Adipose tissue (tissue), 3 donors: Measurements from ENCODE around the gene CMTM4. TPM values are rescaled to one million over a fixed set of nuclear protein-coding genes. Genes with fewer than 3 reads are reported as not detected.
"Not testable (repeated sequence)": the region's sequence is repeated elsewhere in the genome, so short reads cannot be mapped to it uniquely, and the experiment has no call there.

ENCODE experiments used
- H3K27ac ChIP-seq: one replicate; pipeline ENCODE4 v1.5.1; 2013; ENCODE audit warnings: low read depth, low read length
- WGBS, 3 donors: extraction: QIAGEN DNeasy Blood & Tissue Kit; methylation state at CpG; one replicate each; pipeline ENCODE4 v1.1.7; 2013; 5-methylcytosine and 5-hydroxymethylcytosine counted together
- polyA plus RNA-seq, 3 donors: library from polyadenylated mRNA; stranded (reverse); fragments of 200-250 nt; gene quantifications; one replicate each; pipeline ENCODE4 v1.2.3, GENCODE V29; 2013
- donor health status: healthy with polysubstance abuse.
- donor health status: Bipolar disorder and iron deficiency.
- donor health status: healthy.

CMTM4 gene
- polyA plus RNA-seq, 3 donors = 4.6 to 16.2 (median 9.4) TPM

GRCh38 chr16:66712512-66712911 is 16.0 kb upstream of the CMTM4 start:
- no peak overlapping the region for H3K27ac ChIP-seq

GRCh38 chr16:66711581-66711980 is 15.0 kb upstream of the CMTM4 start:
- H3K27ac ChIP-seq = no peak overlapping the region

GRCh38 chr16:66706506-66706880 is 9.9 kb upstream of the CMTM4 start:
- 37 to 73% (median 49%) methylated on average over 8 of the region's 8 CpGs for WGBS, 3 donors

GRCh38 chr16:66705790-66706505 is 9.4 kb upstream of the CMTM4 start:
- WGBS, 3 donors = 68 to 83% (median 74%) methylated on average over 11 of the region's 11 CpGs
- H3K27ac ChIP-seq = no peak overlapping the region

More at GRCh38 chr16:66706506-66706880, 9.9 kb upstream of the CMTM4 start:
- no peak overlapping the region for H3K27ac ChIP-seq

GRCh38 chr16:66703406-66704215 is 7.1 kb upstream of the CMTM4 start:
- 38 to 64% (median 50%) methylated on average over 9 of the region's 9 CpGs for WGBS, 3 donors
- H3K27ac ChIP-seq = no peak overlapping the region

DNA sequence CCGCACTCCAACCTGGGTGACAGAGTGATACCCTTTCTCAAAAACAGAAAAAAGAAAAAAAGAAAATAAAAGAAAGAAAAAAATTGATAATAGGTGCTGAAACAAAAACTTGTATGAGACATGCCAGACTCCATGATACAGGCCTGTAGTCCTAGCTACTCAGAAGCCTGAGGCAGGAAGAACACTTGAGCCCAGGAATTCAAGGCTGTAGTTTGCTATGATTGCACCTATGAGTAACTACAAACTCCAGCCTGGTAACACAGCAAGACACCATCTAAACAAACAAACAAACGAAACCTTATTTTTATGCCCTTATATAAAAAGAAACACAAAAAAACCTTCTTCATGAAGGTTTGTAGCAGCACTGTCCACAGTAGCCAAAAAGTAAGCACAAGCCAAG is 5.0 kb upstream of the CMTM4 start:
- 90 to 97% (median 96%) methylated on average over 2 of the region's 2 CpGs for WGBS, 3 donors
- H3K27ac ChIP-seq = no peak overlapping the region

GRCh38 chr16:66701026-66701425 is 4.5 kb upstream of the CMTM4 start:
- H3K27ac ChIP-seq = no peak overlapping the region
- WGBS, 3 donors = 71 to 92% (median 78%) methylated on average over 2 of the region's 2 CpGs

DNA sequence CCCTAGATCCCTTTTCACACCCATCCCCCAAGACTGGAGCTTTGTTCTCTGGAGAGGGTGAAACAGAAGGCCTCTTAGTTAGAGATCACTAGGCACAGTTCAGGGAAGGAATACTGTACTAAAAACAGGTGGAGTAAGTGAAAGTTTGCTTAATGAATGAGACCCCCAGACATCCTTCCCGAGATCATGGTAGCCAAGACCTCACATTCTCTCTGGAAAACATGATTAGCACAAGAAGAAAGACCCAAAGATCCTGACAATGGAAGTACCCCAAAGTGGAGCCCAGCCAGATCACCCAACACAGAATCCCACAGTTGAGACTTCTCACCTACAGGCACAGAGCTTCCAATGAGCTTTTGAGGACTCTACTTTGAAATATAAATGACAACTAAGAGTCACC is 3.4 kb upstream of the CMTM4 start:
- H3K27ac ChIP-seq = no peak overlapping the region
- WGBS, 3 donors = 66 to 100% (median 76%) methylated on average over 1 of the region's 1 CpG

- 82 to 94% (median 88%) methylated on average over 7 of the region's 7 CpGs for WGBS, 3 donors
- H3K27ac ChIP-seq = no peak overlapping the region
Measured at GRCh38 chr16:66698046-66698445, 1.5 kb upstream of the CMTM4 start.

GRCh38 chr16:66695935-66696668 is 441 bp downstream of the CMTM4 start:
- no peak overlapping the region for H3K27ac ChIP-seq
- WGBS, 3 donors = 1 to 4% (median 2%) methylated on average over 48 to 91 of the region's 91 CpGs

DNA sequence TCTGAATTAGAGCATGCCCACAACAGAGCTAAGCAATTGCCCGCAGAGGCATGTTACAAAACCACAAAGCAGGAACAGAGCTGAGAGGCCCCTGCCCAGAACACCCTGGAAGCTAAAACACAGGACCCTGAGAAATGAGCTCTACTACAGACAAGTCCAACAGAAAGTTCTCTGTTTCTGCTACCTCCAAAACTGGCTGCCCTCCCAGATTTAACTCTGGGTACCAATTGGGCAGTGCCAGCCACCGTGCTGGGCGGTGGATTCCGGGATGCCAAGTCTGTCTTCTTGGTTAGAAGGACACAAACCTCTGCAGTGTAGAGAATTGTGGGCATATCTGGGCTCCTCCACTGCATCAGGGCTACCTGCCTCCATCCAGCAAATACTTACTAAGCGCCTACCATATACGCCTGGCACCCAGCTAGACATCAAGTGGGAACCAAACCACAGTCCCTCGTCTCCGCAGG is 1.0 kb downstream of the CMTM4 start:
- WGBS, 3 donors = 18 to 49% (median 42%) methylated on average over 8 of the region's 8 CpGs
- no peak overlapping the region for H3K27ac ChIP-seq

DNA sequence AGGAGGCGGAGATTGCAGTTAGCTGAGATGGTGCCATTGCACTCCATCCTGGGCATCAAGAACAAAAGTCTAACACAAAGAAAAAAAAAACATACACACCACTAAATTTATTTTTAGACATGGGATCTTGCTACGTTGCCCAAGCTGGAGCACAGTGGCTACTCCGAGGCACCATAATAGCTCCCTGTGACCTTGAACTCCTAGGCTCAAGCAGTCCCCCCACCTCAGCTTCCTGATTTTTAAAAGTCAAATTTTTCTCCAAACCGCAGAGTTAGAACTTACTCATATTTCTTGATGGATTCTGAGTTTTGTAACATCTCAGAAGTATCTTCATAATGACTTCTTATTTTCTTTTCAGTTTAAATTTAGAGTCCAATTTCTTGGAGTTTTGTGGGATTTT is 3.4 kb downstream of the CMTM4 start:
- 87 to 91% (median 90%) methylated on average over 4 of the region's 4 CpGs for WGBS, 3 donors
- H3K27ac ChIP-seq = no peak overlapping the region

GRCh38 chr16:66692341-66692740 is 4.2 kb downstream of the CMTM4 start:
- no peak overlapping the region for H3K27ac ChIP-seq
- 85 to 92% (median 89%) methylated on average over 6 of the region's 6 CpGs for WGBS, 3 donors

DNA sequence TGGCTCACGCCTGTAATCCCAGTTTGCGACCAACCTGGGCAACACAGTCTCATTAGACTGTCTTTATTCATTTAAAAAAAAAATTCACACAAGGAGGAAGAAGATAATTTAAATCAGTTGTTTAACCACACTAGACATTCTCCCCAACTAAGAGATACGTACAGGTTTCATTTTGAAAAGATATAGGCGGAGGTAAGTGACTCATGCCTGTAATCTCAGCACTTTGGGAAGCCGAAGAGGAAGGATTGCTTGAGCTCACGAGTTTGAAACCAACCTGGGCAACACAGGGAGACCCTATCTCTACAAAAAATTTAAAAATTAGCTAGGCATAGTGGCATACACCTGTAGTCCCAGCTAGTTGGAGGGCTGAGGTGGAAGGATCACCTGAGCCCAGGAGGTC is 5.3 kb downstream of the CMTM4 start:
- 78 to 89% (median 87%) methylated on average over 6 of the region's 6 CpGs for WGBS, 3 donors
- no peak overlapping the region for H3K27ac ChIP-seq

DNA sequence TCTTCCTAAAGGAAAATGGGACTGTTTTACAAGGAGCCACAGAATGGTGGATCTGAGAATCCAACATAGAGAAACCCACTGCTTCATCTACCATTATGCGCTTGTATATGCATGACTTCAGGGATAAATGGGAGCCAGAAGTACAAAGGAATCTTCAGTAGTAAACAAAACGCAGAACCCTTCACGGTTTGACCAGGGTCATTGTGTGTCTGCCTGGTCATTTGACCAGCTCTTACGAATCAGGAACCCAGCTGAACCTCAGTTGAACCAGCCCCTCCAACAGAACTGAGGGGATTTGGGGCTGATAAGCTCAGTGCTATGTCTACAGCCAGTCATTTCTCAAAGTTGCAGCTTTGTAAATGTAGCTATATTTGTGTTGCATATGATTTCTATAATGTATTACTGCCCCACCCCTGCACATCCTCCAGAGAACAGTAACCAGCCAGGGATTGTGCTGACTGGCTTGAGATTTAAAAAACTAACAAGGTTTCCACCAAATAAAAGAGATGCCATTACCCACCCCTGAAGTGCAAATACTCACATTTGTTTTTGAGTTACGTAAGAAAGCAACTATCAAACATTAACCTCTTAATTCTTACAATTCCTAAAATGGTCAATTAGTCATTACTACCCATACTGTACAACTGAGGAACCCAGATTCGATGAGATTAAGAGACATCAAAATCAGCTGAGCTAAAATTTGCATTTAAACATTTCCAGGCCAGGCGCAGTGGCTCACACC is 6.3 kb downstream of the CMTM4 start:
- H3K27ac ChIP-seq = no peak overlapping the region
- 67 to 86% (median 82%) methylated on average over 7 of the region's 7 CpGs for WGBS, 3 donors

- H3K27ac ChIP-seq = no peak overlapping the region
- 86 to 95% (median 94%) methylated on average over 6 of the region's 6 CpGs for WGBS, 3 donors
Measured at GRCh38 chr16:66689282-66689681, 7.3 kb downstream of the CMTM4 start.

DNA sequence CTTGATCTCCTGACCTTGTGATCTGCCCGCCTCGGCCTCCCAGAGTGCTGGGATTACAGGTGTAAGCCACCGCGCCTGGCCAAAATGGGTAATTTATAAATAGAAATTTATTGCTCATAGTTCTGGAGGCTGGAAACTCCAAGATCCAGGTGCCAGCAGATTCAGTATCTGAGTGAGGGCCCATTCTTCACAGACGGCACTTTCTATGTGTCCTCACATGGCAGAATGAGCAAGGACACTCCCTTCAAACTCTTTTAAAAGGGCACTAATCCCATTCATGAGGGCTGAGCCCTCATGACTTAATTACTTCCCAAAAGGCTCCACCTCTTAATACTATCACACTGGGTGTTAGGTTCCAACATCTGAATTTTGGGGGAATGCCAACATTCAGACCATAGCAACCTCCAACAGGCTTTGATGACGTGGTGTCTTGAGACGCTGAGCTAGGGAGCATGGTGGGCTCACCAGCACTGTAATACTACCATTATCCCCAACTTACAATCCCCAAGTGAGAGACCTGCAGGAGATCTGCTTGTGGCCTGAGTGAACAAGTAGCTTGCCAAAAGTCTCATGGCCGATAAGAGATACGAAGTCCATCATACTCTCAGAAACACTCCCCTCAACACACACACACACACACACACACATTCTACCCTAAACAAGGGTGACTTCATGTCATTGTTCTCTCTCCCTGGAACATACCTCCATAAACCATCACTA is 8.5 kb downstream of the CMTM4 start:
- H3K27ac ChIP-seq = no peak overlapping the region
- 82 to 95% (median 94%) methylated on average over 9 of the region's 9 CpGs for WGBS, 3 donors

DNA sequence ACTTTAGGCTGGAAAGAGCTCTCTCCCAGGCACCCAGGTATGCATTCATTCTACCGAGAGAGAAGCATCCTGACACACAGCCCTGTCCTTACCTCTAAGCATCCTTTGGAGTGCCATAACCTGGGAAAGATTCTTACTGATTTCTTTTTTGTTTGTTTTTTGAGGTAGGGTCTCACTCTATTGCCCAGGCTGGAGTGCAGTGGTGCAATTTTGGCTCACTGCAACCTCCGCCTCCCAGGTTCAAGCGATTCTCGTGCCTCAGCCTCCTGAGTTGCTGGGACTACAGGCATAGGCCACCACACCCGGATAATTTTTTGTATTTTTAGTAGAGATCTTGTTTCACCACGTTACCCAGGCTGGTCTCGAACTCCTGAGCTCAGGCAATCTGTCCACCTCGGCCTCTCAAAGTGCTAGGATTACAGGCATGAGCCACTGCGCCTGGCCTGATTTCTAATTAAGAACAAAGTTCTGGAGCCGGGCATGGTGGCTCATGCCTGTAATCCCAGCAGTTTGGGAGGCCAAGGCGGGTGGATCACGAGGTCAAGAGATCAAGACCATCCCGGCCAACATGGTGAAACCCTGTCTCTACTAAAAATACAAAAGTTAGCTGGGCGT is 10.9 kb downstream of the CMTM4 start:
- WGBS, 3 donors = 93 to 95% (median 93%) methylated on average over 14 of the region's 14 CpGs
- not testable (repeated sequence) for H3K27ac ChIP-seq
